Measurements from ENCODE around the gene USP53.
"Not testable (repeated sequence)": the region's sequence is repeated elsewhere in the genome, so short reads cannot be mapped to it uniquely, and the experiment has no call there.

The USP53 gene

DNA sequence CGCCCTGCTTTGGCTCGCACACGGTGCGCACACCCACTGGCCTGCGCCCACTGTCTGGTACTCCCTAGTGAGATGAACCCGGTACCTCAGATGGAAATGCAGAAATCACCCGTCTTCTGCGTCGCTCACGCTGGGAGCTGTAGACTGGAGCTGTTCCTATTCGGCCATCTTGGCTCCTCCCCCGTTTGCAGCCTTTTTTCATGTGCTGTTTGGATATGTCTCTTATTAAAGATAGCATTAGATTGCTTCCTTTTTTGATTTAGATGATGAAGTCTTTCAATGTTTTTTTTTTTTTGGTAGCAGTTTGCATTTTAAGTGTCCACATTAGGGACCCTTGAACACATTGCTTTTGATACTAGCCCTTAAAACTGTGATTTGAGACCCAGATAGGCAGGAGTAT, 67.4 kb downstream of the USP53 start:
- not testable (repeated sequence) for DNase-seq

DNA sequence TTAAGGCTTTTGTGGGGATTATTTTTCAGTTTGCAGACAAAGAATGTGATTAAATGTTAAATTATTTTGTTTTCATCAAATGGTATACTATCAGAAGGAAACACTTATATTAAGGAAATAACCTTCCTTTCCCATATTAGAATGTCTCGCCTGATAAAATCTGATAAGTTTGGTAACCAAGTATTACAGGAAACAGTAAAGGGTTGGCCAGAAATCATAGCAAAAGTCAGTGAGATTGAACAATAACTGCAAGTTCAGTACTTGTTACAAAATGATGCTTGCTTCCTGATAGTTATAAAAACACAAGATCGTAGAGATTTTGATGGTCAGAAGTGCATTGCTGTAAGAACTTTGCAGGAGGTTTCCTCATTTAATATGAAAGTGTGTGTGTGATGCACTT, 68.9 kb downstream of the USP53 start:
- no peak for DNase-seq

DNA sequence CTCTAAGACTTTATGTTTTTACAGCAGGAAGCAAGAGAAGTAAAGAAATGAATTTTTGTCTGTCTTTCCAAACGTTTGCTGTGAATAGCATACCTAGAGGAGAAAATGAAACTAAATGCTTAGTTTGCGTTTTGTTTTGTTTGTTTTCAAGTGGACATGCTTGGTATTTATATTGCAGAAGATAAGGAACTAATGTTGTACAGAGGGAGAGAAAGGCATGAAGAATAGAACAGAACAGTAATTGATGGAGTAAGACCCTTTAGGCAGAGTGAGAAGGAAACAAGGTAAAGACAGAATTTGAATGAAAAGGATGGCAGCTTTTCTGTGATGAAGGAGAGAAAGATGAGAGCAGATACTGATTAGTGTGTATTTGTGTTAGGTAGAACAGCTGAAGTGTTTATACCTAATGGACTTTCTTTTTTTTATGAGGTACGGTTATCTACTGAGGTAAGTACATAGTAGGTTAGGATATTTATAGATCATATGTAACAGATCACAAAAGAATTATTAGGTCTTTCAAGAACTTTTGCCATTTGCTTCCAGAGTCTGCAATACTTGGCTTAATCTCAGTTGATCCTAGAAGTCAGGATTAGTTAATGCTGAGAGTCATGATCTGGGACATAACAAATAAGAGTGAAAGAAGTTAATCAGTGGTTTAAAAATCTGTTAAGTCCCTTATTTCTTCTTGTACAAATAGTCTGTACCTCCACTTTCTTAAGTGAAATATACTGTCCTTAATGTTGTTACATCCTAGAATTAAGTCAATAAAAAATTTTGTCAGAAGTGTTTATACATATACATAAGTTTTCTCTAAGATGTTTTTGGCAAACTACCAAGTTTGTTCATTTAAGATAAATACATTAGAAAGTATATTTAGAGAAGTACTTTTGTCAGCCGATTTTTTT, 72.6 kb downstream of the USP53 start:
- no peak for DNase-seq

DNA sequence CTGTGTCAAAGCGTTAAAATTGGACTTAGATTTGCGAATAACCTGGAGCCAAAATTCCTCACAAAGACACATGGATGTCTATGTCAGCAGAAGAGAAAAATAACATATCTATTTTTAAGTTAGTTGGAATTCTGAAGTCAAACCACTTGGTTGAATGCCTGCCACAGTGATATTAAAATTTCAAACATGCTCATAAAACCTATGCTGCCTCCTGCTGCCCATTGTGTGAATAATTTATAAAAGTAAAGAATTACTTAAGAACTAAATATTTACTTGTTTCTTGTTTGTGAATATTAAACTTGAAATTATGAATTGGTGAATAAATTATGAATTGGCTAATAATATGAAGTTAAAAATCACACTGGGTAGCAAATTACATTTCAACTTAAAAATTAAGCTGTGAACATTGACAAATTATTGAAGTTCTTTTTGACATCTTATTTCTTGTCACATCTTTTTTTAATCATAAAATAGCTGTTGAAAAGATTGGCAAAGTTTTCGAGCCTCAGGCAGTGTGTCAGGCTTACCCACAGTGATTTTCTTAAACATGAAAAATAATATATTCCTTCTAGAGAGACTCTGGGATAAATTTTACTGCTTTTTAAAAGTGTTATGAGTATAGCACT, 74.0 kb downstream of the USP53 start:
- DNase-seq, result no peak

DNA sequence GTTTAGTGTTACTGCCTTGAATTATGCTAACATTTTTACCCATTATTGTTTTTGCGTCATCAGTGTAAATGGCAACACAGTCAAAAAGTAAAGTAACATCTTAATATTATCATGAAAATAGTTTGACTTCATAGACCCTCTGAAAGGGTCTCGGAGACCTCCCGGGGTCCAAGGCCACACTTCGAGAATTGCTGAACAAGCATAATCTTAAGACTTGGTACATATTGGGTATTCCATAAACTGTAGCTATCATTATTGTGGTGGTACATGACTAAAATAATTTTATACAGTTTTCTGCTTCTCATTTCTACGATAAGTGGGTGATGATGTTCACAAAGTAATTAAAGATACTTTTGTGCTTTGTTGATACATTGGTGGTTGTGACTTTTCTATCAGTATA, 76.8 kb downstream of the USP53 start:
- DNase-seq, result no peak

DNA sequence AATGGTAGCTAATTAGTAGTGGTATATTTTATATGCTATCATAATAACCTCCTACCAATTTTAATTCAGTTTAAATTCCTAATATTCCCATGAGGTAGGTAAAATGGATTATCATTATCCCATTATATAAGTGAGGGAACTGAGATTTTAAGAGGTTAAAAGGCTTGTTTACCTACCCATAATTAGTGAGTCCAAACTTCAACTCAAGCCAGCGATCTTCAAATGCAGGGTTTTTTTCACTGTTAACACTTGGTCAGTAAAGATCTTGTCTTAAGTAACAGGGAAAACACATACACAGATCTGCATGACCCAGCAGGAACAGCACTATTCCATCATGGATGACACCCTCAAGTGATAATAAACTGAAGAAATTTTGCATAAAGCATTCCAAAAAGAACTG, 78.1 kb downstream of the USP53 start:
- DNase-seq, result no peak

DNA sequence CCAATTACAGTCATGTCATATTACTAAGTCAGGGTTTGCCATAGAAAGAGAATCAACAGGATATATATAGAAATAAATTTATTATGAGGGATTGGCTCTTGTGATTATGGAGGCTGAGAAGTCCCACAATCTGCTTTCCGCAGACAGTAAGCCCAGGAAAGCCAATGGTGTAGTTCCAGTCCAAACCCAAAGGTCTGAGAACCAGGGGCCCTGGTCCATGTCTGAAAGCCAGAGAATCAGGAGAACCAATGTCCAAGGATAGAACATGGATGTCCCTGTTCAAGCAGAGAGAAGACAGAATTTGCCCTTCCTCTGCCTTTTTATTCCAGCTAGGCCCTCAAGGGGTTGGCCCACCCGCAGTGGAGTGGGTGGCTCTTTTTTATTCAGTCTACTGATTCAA, 83.8 kb downstream of the USP53 start:
- DNase-seq, result no peak

DNA sequence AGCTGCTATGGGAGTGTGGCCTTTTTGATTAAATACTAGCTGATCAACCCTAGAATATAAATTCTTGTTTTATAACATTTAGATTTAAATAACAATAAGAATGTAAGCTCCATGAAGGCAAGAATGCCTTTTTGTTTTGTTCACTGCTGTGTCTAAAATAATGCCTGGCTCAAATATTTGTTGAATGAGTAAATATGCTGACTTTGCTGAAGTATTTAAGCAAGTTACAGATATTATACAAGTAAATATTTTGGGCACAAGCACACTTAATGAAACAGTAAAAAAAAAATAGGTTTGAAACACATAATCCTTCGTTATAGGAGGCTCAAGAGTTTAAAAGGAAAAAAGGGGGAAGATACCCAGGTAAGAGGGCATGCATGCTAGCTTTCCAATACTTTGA, 85.3 kb downstream of the USP53 start:
- no peak for DNase-seq

DNA sequence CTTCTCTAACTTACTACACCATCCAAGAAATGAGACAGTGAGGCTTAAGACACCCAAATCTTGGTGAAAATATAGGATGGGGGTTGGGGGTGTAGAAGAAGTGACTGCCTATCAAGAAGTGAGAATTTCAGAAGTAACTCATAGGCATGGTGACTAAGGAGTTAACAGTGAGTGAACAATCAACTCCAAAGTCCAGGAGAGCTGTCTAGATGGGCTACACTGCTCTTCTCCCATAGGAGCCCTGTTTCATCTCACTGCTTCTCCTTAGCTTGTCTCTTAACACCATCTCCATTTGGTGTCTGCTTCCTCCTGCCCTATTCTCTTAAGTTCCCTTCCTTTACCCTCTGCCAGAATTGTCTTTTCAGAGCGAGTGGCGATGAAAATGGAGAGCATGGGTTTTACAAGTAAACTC, 86.8 kb downstream of the USP53 start:
- no peak for DNase-seq

DNA sequence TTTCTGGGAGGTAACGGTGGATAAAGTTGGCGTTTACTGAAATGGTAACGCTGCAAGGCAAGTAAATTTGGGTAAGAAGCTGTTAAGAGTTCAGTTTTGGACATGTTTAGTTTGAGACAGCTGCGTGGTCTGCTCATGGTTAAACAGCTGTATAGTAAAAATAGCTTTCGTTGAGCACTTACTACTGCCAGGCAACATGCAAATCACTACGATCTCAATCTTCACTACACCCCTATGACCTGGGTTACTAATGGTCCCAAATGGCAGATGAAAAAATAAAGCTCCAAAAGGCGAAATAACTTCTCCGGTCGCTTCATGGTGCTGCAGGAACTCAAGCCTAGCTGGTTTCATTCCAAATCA, 87.2 kb downstream of the USP53 start:
- no peak for DNase-seq

DNA sequence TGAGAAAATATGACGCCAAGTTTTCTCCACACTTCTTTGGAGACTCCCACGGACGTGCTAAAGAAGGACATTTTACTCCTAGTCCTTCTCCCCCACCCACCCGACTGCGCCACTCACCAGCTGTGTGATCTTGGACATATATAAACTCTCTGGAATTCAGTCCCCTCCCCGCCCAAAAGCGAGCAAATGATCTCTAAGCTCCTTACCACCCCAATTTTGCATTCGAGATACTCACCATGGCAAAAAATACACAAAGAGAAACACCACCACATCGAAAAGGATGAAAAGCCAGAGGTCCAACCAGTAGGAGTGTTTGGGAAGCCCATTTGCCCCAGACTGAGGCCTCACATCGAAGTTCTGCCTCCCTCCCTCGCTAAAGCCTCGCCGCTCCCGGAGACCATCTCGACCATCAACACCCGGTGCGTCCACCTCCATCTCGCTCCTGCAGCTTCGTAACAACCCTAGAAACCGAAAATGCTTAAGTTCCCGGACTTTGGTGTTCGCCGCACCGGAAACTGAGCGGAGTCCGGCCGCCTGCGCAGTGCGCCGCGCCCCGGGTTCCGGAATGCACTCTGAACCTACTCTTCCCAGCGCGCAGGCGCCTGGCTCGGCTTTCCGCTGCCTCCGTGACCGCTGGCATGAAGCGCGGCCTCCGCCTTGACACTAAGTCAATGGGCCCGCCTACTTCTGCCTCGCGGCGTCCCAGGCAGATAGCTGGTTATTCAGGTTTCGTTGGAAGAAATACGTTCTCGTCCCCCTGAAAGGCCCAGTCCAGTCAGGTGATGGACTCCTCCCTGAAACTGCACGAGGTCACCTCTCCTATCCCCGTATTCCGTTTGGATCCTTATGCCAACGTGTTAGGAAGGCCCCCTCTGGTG, 87.8 kb downstream of the USP53 start:
- no peak for DNase-seq

DNA sequence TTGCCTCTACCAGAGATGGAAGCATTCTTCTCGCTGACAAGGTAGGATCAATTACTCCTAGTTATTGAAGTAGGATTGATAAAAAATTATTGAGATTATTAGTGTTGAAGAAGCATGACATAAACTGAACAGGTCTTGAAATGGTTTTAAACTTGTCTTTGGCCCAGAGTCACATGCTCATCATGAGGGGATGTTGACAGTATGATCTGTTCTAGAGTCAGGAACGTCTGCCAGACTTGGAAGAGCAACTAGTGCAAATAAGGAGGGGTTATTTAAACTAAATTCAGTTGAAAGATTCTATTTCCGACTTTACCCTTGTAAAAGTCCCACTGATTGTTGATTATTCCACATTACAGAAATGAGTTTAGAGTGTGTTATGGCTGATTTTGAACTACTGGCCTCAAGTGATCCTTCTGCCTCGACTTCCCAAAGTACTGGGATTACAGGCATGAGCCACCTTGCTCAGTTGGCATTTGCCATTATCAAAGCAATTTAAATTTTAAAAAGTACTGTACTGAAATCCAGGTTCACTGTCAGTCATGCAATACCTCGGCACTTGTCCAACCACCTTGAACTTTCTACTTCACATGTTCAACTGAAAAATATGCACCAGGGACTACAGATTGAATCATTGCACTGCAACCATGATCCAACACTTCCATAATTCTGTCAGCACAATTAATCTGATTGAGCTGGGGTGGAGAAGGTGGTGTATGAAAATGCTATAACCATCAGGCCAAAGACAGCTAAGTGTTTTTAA, 89.7 kb downstream of the USP53 start:
- DNase-seq, result no peak

DNA sequence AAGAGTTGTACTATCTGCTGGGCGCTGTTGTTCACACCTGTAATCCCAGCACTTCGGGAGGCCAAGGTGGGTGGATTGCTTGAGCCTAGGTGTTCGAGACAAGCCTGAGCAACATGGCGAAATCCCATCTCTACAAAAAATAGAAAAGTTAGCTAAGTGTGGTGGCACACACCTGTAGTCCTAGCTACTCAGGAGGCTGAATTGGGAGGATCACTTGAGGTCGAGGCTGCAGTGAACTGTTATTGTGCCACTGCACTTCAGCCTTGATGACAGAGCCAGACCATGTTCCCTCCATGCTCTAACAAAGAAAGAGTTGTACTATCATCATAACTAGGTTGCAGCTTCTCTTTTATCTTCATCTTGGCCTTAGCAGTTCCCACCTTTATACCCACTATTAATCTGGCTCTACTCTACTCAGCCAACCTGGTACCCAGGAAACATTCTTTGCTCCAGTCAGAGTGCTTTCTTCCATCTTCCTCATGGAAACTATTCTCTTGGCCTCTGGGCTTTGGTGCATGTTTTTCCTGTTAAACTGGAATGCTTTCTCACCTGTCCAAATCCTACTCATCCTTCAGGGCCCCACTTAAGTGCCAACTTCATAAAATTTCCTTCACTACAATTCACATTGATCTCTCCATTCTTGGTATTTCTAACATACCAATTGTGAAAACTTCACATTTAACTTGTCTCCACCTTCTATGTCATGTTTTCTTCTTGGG, 91.2 kb downstream of the USP53 start:
- DNase-seq, result no peak

DNA sequence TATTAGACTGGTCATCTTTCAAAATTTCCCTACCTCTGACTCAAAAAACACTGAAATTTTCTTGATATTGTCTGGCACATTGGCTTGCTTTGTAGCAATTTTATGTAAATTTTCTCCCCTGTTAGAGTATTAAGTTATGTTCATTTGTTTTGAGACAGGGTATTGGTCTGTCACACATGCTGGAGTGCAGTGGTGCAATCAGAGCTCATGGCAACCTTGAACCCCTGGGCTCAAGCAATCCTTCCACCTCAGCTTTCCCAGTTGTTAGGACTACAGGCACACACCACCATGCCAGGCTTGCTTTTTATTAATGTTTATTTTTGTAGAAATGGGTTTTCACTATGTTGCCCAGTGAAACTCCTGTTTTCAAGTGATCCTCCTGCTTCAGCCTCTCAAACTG, 91.9 kb downstream of the USP53 start:
- no peak for DNase-seq

DNA sequence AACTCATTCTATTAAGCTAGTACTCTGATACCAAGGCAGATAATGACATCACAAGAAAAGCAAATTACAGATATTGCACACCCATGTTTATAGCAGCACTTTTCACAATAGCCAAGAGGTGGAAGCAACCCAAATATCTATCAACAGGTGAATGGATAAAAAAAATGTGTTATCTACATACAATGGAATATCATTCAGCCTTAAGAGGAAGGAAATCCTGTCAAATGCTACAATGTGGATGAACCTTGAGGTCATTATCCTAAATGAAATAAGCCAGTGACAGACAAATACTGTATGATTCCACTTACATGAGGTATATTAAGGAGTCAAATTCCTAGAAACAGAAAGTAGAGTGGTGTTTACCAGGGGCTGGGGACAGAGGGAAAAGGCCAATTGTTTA, 95.1 kb downstream of the USP53 start:
- DNase-seq, result no peak

DNA sequence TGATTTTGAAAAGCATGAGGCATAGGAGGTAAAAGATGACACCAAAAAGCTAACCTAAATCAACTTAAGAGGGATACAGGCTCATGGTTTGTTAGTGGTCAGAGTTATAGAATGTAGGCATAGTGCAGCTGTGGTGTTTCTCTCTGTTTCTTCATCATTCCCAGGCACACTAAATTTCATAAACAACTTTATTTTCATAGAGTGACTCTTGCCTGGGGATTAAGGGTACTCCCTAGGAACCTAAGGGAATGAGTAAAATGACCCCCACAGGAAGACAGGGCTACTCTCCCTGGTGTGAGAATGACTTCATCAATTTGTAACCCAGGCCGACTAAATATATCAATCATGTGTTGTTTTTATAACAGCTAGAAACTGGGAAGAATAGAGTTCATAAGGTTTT, 98.3 kb downstream of the USP53 start:
- DNase-seq, result no peak

DNA sequence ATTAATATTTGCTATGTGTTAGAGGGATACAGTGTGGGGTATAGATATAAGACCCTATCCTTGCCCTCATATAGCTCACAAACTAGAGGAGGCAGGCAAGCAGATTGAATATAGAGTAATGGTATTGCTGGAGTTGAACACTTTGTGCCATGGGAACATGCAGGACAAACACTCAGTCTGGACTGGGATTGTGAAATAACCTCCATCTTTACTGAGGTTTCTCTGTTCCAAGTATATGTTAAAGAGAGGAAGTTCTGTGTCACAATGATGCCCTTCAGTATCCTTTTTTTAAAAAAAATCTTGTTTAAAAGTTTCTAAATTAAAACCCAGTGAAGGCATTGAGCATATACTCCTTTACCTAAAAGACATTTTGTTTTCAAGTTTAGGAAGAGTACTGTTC, 100.7 kb downstream of the USP53 start:
- DNase-seq, result no peak

DNA sequence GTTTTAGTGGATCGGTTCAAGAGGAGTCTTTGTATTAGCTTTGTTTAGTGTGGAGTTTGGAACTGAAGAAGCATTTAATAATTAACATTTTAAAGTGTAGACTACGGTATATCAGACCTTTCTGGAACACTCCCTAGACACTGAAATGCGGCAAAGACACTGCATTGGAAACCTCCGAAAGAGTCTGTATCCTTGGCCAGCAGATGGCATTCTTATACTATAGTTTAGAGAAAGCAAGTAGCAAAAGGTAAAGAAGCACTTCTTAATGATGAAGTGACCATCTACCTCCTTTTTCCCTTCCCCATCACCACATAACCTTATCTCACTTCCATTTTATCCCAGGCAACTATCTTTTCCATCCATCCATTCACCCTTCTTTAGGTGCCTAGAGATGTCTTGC, 101.8 kb downstream of the USP53 start:
- peak; percentile 21 to 75 (median 30) for DNase-seq

DNA sequence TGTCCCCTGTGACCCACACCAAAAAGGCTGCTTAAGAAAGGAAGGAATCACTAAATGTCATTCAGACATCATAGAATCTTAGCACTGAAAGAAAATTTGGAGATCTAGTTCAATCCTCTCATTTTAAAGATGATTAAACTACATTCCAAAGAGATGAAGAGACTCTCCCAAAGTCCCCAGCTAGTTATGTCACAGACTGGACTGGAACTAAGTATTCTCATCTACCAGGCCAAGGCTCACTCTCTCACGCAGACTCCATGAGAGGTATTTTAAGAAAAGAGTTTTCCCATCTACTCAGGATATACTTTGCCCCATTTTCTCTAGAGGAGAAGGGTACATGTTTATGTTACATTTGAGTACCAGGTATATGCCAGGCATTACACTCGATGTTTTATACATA, 102.5 kb downstream of the USP53 start:
- no peak for DNase-seq

DNA sequence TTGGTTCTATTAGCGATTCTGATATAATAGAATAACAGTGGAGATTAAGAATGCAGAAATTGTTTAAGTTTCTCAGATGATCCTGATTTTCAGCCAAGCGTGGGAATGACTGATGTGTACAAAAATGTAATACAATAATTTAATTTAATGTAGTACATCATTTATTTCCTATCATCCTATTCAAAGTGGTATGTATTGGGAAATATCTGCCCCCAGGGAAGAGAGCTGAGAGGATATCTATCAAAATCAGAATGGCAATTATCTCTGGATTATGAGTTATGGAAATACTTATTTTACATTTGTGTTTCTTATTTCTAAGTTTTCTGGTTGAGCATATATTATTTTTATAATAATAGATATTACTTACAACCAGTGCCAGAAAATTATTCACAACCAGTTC, 105.5 kb downstream of the USP53 start:
- no peak for DNase-seq

DNA sequence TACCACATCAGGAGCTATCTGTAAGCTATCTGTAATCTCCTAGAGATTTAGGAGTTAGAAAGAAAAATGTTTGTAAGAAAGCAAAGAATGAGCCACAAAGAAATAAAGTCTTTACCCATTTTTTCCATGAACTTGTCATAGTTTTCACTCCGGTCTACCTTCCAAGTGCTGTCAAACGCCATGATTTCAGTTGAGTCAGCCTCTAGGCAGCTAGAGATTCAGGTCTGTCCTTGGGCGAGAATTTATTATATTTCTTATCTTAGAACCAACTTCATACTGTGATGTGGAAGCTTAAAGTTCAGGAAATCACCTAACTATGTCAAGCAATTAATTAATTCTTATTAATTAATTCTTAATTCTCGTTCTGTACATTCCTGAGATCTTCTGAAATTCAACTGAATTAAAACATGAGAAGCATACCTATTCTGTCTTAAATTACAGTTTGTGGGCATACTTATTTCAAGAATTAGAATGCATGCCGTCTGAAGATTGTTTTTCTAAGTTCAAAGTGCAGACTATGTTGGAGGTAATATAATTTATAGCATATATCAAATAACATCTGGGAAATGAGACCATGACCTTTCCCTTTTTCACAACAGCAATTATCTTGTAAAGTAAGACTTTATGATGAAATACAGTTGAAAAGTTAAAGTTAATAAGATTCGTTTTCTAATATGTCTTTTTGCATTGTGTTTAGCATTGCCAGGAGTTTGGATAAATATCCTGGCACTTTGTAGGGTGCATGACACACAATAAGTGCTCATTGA, 109.6 kb downstream of the USP53 start, which contains the start of gene FABP2:
FABP2 (minus strand) TSS at position 218 of the 767 bp plus-strand sequence; CDS start at position 182, 36 bp downstream.
- no peak for DNase-seq
